Measurements from ENCODE around the gene RGPD5.
"Not testable (repeated sequence)": the region's sequence is repeated elsewhere in the genome, so short reads cannot be mapped to it uniquely, and the experiment has no call there.

RGPD5 gene

DNA sequence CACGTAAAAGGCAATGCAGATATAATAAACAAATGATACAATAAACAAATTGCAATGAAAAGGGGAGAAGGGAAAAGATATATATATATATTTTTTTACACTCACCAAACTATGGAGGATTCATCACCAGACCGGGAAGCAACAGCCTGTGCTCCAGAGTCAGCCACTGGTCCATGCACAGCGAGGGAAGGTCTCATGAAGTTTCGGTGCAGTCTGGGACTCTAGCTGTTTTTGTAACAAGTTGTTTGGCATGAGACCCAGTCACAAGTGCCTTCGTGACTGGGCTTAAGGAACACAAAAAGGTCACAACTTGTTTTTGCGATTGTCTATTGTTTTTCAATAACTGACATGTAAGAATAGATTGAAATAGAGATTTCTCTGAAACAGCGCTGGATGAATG, 99.6 kb downstream of the RGPD5 start:
- not testable (repeated sequence) for DNase-seq (ENCODE audit: low spot score)

DNA sequence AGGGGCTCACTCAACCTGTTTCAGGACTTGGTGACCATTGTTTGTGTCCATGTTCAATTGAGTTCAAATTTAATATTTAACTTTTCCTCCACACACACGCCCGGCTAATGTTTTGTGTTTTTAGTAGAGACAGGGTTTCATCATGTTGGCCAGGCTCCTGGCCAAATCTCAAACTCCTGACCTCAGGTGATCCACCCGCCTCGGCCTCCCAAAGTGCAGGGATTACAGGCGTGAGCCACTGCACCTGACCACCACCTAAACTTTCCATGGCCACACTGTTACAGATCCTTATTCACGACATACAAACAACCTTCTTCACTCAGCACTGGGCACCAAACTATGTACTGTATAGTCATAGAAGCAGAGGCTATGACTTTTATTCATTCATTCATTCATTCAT, 100.0 kb downstream of the RGPD5 start:
- DNase-seq (ENCODE audit: low spot score): not testable (repeated sequence)

GRCh38 chr2:109895090-109895869, 101.2 kb downstream of the RGPD5 start:
- DNase-seq (ENCODE audit: low spot score): not testable (repeated sequence)

GRCh38 chr2:109896212-109896611, 102.1 kb downstream of the RGPD5 start:
- not testable (repeated sequence) for DNase-seq (ENCODE audit: low spot score)

DNA sequence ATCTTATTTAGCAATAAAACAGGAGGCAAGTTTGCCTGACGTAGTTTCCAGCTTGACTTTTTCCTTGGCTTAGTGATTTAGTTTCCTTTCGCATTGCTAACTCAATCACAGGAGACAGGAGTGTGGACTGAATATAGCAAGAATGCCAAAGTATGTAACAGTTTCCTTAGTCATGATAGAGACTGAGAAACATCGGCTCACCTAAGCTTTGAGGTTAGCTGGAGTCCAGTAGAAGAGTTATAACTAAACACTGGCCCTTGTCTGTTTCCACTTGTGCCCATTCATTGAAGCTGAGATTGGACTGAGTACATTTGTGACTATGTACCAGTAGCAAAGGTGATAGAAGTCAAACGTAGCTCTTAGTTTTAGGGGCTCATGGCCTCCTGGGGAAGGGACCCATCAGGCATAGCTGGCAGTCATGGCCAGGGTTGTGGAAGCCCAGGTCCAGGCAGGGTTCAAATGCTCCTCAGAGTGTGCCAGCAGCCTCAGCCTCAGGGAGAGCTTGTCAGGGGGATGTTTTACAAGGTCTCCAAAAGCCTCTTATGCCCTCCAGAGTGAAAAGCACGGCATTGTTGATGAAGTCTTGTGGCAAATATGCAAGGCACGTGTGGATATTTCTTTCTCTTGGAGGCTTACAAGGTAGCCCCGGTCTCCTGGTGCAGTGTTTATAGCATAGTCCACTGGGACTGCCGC, 103.8 kb downstream of the RGPD5 start:
- not testable (repeated sequence) for DNase-seq (ENCODE audit: low spot score)

GRCh38 chr2:109898462-109899336, 104.6 kb downstream of the RGPD5 start, which contains the start of gene LIMS3:
Gene LIMS3 (plus strand): TSS chr2:109898688. CDS start chr2:109898729, 41 bp downstream.
- DNase-seq (ENCODE audit: low spot score): not testable (repeated sequence)

DNA sequence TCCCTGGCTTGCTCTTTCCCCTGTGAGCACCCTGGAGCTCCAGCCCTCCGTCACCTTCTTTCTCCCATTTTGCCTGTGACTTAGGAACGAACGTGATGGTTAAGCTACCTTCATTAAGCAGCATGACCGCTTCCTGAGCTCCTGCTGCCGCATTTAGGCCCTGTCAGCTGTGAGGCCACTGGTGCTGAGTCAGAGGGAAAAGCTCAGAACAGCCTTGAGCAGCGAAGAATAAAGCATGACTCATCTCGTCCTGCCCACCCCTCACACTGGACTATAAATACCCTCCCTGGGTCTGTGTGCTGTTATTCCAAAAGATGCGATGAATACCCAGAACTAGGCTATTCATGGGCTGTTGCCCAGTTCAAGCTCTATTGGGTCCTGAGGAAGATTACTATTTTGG, 111.7 kb downstream of the RGPD5 start:
- DNase-seq (ENCODE audit: low spot score): not testable (repeated sequence)

Measured in hematopoietic multipotent progenitor cell treated with erythropoietin and hydrocortisone succinate and interleukin-3 and kit ligand, for 17 days (in vitro differentiated cells).